A549 (cell line): ENCODE data around the gene DNAH8.

Experiments used
- BHLHE40 ChIP-seq: IDR thresholded peaks from 2 replicates; pipeline ENCODE4 v1.6.1; 2012; ENCODE audit warnings: low read depth, low read length, inconsistent platforms
- CTCF ChIP-seq: fragments of >200 bp; sonication (Bioruptor Twin); formaldehyde crosslinking; IDR thresholded peaks from 3 replicates; pipeline ENCODE4 v1.5.1; 2016
- EHMT2 ChIP-seq: fragments of 200-600 bp; sonication (generic); IDR thresholded peaks from 2 replicates; pipeline ENCODE4 v1.6.1; 2016; ENCODE audit warnings: antibody characterized with exemption, low read depth, mild to moderate bottlenecking, moderate library complexity
- EP300 ChIP-seq, 2 experiments: fragments of >200 bp; sonication (Bioruptor Twin); formaldehyde crosslinking; IDR thresholded peaks; 2 replicates in 1 of 2; 3 replicates in 1 of 2; pipeline ENCODE4 v1.6.1; 2016 to 2017
- HDAC2 ChIP-seq: fragments of 200-600 bp; sonication (generic); IDR thresholded peaks from 2 replicates; pipeline ENCODE4 v1.6.1; 2016
- KDM1A ChIP-seq: fragments of 200-600 bp; sonication (generic); IDR thresholded peaks from 2 replicates; pipeline ENCODE4 v1.6.1; 2016; ENCODE audit warnings: low read depth, mild to moderate bottlenecking
- MAFK ChIP-seq: fragments of 450-650 bp; IDR thresholded peaks from 2 replicates; pipeline ENCODE4 v1.6.1; 2014; ENCODE audit not compliant: partially characterized antibody
- MAX ChIP-seq: IDR thresholded peaks from 2 replicates; pipeline ENCODE4 v1.6.1; 2012
- MYC ChIP-seq: IDR thresholded peaks from 2 replicates; pipeline ENCODE4 v1.6.1; 2012; ENCODE audit warnings: mild to moderate bottlenecking, inconsistent platforms, low read length, improper control_type of control experiment, borderline replicate concordance
- NPAS2 ChIP-seq: fragments of 250-450 bp; sonication (Bioruptor Pico); IDR thresholded peaks from 2 replicates; pipeline ENCODE4 v1.8.0; 2022; ENCODE audit warnings: mild to moderate bottlenecking, moderate library complexity, borderline replicate concordance
- POLR2A ChIP-seq: IDR thresholded peaks from 2 replicates; pipeline ENCODE4 v1.6.1; 2012; ENCODE audit warnings: mild to moderate bottlenecking, low read length
- REST ChIP-seq: fragments of 200-600 bp; sonication (generic); IDR thresholded peaks from 2 replicates; pipeline ENCODE4 v1.6.1; 2016; ENCODE audit warnings: antibody characterized with exemption, mild to moderate bottlenecking, moderate library complexity
- TP53 ChIP-seq: fragments of 250-450 bp; sonication (Bioruptor Pico); IDR thresholded peaks from 2 replicates; pipeline ENCODE4 v1.5.0; 2021; ENCODE audit warnings: mild to moderate bottlenecking, moderate library complexity
- USF2 ChIP-seq: fragments of 450-650 bp; IDR thresholded peaks from 2 replicates; pipeline ENCODE4 v1.6.1; 2014; ENCODE audit warnings: antibody characterized with exemption

- TF ChIP-seq CTCF = no peak
- TF ChIP-seq MAX = no peak
- no peak for TF ChIP-seq HDAC2
- TF ChIP-seq REST = no peak
- no peak for TF ChIP-seq KDM1A
- no peak for TF ChIP-seq POLR2A
- TF ChIP-seq MYC = no peak
- no peak for TF ChIP-seq EP300 (IDR thresholded peaks at IDR 0.05)
- TF ChIP-seq MAFK = no peak
- no peak for TF ChIP-seq USF2
- TF ChIP-seq EHMT2 = no peak
- no peak for TF ChIP-seq NPAS2
- no peak for TF ChIP-seq BHLHE40
- TF ChIP-seq TP53 (CRISPR knock-in tag) = no peak
Measured at GRCh38 chr6:38730140-38730862, 15.2 kb downstream of the DNAH8 start.
